Left lobe of liver (tissue), 2 donors: ENCODE data around the gene ZNF428. TPM values are rescaled to one million over a fixed set of nuclear protein-coding genes. Genes with fewer than 3 reads are reported as not detected.
"Not testable (repeated sequence)": the region's sequence is repeated elsewhere in the genome, so short reads cannot be mapped to it uniquely, and the experiment has no call there.

Experiments
- ATAC-seq: fragments of 200-7000 bp; cut with Tn5 transposase; one replicate; pipeline ENCODE4 v1.9.1; 2020; ENCODE audit warnings: mild to moderate bottlenecking, moderate library complexity
- DNase-seq: peaks from one replicate; pipeline ENCODE4 v3.0.0-alpha.2; 2020; ENCODE audit warnings: low spot score
- total RNA-seq: library from RNA; stranded (reverse); gene quantifications from one replicate; pipeline ENCODE4 v1.2.1, GENCODE V29; 2021
- donor health status: DM: no; HTN: no; CAD: no; lungs with moderate emphysema.
- donor health status: DM: no; HTN: yes; CAD: no.

Gene ZNF428
- total RNA-seq, 1 donor from 2014 or later, result 15.7 TPM

DNA sequence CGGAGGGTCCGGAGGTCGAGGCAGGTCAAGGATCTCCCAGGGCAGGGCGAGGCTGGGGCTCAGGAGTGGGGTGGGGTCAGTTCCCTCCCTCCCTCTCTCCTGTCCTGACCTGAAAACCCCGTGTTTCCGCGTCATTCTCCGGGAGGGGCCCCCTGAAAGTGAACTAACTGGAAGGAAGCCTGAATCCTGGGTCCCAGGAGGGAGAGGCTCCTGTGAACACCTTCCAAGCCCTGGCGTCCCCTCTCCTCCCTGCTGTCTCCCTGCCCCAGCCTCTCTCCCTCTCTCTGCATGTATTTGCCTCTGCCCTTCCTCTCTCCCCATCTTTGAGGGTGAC, 21.0 kb upstream of the ZNF428 start:
- no peak for ATAC-seq

DNA sequence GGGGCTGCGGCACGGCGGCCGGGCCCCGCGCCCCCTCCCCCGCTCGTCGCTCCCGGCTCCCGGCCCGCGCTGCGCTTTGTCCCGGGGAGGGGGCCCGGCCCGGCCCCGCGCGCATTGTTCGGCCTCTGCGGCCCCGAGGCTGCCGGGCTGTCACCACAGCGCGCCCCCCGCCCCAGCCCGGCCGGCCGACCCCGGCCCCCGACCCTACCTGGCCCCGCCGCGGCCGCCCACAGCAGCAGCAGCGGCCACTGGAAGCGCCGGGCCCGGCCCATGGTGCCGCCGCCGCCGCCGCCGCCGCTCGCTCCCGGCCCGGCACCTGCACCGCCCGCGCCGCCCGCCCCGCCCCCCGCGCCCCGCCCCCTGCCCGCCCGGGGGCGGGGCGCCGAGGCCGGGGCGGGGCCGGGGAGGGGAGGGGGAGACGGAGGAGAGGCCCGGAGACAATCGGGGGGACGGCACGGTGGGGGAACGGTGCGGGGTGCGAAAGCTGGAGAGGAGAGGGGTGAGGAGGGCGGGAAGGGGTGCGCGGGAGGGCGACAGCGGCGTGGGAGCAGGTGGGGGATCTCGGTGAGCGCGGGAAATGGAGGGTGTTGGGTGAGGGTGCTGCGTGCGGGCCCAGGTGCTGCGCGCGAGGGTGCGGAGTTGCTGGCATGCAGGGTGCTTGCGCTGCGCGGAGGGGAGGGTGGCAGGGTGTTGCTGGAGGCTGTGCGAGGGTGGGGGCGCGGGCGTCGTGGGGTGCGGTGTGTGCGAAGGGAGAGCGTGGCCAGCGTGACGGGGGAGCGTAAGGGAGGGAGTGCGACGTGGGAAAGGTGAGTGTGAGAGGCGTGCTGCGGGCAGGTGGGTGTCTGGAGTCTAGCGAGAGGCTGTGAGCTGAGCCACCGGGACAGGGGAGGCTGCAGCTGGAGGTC, 20.3 kb upstream of the ZNF428 start, which contains the start of gene CADM4:
CADM4 (minus strand) TSS at position 332 of the 905 bp plus-strand sequence; CDS start at position 272, 60 bp downstream.
- DNase-seq (peak; percentile 50), ATAC-seq (peak; percentile 94)

More for the DNA sequence above, 21.0 kb upstream of the ZNF428 start:
- DNase-seq, result no peak

DNA sequence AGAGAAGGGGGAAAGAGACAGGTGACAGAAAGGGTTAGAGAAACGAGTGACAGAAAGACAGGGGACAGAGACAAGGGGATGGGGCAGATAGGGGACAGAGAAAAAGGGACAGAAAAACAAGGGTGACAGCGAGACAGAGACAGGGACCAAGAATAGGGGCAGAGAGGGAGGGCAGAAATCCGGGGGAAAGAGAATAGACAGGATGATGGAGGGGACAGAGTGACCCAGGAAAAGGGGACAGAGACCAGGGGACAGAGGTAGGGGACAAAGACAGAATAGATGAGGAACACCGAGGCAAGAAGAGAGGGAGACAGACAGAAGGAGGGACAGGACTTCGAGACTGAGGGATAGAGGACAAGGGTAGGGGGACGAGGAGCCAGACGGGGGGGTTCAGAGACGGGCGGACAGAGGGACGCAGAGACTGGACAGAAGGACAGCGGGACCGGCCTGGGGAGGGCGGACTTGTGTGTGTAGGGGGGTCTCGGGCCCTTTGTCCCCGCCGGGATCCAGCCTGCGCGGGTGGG, 19.6 kb upstream of the ZNF428 start:
- no peak for ATAC-seq
- no peak for DNase-seq

DNA sequence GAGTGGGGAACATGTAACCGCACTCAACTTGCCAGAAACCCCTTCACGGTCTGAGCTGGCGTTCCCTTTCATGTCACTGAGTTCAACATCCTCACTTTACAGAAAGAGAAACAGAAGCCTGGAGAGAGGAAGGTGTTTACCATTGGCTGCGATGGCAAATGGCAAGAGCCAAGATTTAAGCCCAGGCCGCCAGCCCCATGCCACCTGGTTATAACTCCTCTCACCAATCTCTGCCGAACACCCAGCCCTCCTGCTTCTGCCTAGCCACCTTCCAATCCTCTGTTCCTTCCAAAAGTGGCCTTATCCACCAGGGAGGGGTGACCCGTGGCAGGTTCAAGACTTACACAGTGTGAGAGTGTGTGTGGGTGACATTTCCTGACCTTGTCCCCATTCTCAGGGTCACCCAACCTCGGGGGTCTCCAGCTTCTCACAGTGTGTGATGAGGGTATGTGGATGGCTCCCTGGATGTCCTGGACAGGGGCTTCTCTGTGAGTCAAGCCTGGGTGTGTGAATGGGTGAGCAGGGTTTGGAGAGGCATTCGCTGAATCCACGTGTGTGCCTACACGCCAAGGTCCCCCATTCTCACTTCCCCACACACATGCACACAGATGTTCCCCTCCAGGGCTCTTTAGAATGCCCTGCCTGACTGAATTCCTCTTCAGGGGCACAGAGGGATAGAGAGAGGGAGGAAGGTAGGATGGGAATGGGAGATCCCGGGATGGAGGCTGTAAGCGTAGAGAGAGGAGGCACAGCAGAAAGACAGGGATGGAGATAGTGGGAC, 19.0 kb upstream of the ZNF428 start:
- ATAC-seq (no peak), DNase-seq (no peak)

DNA sequence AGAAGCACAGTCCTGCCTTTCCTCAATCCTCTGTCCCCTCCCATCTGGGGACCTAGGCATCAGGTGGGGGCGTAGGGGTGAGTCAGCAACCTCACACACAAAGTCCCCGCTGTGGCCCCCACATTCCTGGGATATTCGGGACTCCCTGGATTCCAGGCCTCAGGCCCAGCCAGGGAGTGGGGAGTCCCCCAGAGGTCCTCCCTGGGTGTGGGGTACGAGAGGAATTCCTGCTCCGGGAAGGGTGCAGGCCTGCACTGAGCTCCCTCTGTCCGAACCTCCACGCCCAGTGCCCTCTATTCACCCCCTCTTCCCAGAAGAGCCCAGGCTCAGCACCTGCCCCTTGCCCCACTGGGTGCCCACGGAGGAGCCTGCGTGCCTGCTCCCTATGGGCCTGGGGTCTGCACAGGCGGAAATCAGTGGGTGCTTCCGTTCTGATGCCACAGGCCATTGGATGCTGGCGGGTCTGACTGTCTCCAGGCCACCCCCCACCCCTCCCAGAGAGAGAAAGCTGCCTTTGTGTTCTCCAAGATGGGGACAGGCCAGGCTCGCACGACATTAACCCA, 16.8 kb upstream of the ZNF428 start:
- no peak for DNase-seq
- no peak for ATAC-seq

DNA sequence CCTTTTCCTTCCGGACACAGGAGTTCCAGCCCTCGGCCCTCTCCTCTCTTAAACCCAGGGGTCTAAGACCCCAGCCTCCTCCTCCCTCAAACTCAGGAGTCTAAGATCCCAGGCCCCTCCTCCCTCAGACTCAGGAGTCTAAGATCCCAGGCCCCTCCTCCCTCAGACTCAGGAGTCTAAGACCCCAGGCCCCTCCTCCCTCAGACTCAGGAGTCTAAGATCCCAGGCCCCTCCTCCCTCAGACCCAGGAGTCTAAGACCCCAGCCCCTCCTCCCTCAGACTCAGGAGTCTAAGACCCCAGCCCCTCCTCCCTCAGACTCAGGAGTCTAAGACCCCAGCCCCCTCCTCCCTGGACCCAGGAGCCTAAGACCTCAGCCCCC, 16.1 kb upstream of the ZNF428 start:
- not testable (repeated sequence) for DNase-seq, ATAC-seq

DNA sequence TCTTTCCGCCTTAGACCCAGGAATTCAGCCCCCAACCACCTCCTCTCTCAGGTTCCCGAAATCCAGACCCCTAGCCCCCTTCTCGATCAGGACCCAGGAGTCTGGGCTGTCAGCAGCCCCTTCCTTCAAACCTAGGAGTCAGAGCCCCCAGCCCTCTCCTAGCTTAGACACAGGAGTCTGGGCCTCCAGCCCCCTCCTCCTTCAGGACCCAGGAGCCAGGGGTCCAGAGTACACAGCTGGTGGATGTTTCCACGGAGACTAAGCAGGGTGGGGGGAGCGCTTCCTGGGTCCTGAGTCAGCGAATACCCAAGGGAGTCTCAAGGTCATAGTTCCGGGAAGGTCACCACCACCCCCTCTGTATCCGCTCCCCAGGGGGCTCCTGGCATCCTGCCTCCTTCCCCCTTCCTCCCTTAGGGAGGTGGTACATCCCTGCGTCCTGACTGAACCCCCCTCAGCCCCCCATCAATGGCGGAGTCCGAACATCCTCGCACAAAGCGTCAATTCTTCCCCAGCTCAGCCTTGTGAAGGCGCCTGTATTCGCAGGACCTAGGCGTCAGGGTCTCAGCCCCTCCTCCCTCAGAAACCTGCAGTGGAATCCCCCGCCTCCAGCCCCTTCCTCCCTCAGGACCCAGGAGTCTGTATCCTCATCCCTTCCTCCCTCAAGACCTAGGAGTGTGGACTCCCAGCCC, 15.6 kb upstream of the ZNF428 start:
- DNase-seq (no peak), ATAC-seq (no peak)

- DNase-seq (no peak), ATAC-seq (no peak)
These were observed 15.1 kb upstream of the ZNF428 start for GRCh38 chr19:43634506-43634871.

DNA sequence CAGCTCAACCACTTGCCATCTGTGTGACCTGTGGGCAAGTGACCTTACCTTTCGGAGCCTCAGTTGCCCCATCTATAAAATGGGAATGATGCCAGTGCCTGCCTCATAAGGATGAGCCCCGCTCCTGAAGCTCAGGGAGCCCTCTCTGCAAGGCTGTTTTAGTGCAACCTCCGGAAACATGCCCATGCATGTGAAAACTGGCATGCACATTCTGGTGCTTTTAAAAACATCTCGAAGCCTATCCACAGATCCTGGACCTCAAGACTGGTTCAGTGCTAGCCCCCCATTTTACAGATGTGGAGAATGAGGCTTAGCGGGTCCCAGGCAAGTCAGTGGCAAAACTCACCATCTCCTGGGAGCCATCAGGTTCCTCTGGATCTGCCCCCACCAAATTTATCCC, 14.6 kb upstream of the ZNF428 start:
- DNase-seq, result no peak
- ATAC-seq, result no peak

DNA sequence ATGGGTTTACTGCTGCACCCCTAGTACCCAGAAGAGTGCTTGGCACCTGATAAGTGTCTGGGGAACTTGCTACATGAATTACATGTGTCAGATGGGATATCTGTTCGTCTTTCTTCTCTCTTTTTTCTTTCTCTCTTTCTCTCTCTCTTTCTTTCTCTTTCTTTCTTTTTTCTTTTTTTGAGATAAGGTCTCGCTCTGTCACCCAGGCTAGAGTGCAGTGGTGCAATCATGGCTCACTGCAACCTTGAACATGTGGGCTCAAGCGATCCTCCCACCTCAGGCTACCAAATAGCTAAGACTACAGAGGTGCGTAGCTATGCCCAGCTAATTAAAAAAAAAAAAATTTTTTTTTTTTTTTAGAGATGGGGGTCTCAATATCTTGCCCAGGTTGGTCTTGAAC, 14.1 kb upstream of the ZNF428 start:
- no peak for ATAC-seq

GRCh38 chr19:43631491-43631890, 12.1 kb upstream of the ZNF428 start:
- ATAC-seq (no peak), DNase-seq (no peak)

More for the DNA sequence above, 14.1 kb upstream of the ZNF428 start:
- DNase-seq, result no peak

GRCh38 chr19:43628646-43629326, 9.4 kb upstream of the ZNF428 start:
- no peak for ATAC-seq

GRCh38 chr19:43626838-43627237, 7.4 kb upstream of the ZNF428 start:
- ATAC-seq, result no peak
- no peak for DNase-seq

More at GRCh38 chr19:43628646-43629326, 9.4 kb upstream of the ZNF428 start:
- no peak for DNase-seq

- DNase-seq (no peak), ATAC-seq (peak; percentile 14)
These were observed 6.6 kb upstream of the ZNF428 start for GRCh38 chr19:43625918-43626579.

DNA sequence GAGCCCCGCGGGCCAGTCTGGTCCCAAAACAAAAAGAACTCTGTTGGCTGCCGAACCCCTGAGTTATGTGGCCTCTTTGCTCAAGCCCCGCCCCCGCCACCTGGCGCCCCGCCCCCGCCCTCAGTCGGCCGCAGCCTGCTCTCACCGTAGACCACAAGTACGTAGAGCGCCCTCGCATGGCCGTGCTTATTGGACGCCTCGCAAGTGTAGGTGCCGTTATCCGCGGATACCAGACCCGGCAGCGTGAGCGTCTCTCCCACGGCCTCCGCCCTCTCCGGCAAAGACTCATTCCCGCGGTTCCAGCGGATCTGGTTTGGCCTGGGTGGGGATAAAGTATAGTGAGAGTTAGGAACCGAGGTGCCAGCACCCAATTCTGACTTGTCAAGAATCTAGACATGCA, 5.5 kb upstream of the ZNF428 start:
- DNase-seq (peak; percentile 53), ATAC-seq (peak; percentile 63)

DNA sequence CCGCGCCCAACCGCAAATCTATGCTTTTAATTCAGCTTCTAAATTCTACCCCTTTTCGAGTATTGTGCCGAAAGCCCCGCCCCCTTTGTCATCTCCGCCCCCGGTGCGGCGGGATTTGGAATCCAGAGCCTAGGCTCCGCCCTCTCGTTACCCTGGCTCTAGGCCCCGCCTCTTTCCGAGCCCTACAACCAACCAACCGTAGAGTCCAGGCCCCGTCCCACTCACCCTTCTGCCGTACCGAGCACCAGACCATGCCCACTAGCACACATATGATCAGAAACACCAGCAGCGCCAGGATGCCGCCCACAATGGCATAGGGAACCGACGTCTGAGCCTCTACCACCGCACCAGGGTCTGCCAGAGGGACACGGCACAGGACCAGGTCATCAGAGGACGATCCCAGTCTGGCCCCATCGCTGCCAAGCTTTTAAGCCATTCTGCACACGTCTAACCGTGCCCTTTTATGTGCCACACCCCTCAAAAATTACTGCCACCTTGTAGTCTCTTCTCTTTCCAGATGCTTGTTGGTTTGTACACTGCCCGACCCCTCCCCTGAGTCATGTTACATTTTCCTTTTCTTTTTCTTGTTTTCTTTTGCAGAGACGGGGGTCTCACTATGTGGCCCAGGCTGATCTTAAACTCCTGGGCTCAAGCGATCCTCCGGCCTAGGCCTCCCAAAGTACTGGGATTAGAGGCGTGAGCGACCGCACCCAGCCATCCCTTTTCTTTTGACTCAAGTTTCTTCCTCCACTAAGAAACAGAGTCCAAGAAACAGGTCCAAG, 4.7 kb upstream of the ZNF428 start:
- DNase-seq (no peak), ATAC-seq (no peak)

DNA sequence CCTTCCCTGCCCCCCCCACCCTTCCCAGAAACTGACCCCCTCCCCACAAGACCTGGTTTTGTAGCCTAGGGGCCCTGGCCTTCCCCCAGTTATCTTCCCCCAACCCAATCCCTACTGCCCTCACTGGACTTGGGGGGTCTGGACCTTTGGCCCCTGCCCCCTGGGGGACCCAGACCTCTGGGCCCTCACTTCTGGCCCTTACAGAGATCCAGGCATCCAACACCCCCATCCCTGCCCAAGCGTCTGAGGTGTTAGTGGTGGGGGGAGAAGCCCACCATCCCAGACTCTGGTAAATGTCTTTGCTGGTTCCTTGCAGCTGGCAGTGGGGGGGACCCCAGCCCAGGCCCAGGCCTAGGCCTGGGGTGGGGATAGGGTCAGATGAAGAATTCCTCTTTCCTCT, 3.5 kb upstream of the ZNF428 start:
- ATAC-seq, result no peak
- DNase-seq, result no peak

GRCh38 chr19:43622070-43622469, 2.6 kb upstream of the ZNF428 start:
- no peak for ATAC-seq

More at GRCh38 chr19:43622070-43622469, 2.6 kb upstream of the ZNF428 start:
- DNase-seq, result no peak
